Upper lobe of left lung (tissue), 6 donors: Measurements from ENCODE around the gene TOB1. TPM values are rescaled to one million over a fixed set of nuclear protein-coding genes. Genes with fewer than 3 reads are reported as not detected.

ENCODE experiments used
- ATAC-seq, 2 donors: fragments of 200-7000 bp; cut with Tn5 transposase; one replicate each; pipeline ENCODE4 v1.9.1; 2022; ENCODE audit warnings: mild to moderate bottlenecking in 2 of 2, moderate library complexity in 2 of 2; ENCODE audit not compliant: low FRiP score in 2 of 2
- DNase-seq, 2 donors: peaks; one replicate each; pipeline ENCODE4 v3.0.0-alpha.2; 2019 to 2020
- H3K27ac ChIP-seq, 4 donors: fragments of 200-600 bp; sonication (generic); one replicate each; pipeline ENCODE4 v1.5.1; 2016 to 2019
- H3K27me3 ChIP-seq, 4 donors: fragments of 200-600 bp; sonication (generic); one replicate each; pipeline ENCODE4 v1.5.1; 2017 to 2019
- H3K36me3 ChIP-seq, 4 donors: fragments of 200-600 bp; sonication (generic); one replicate each; pipeline ENCODE4 v1.5.1; 2016 to 2019
- H3K4me1 ChIP-seq, 4 donors: fragments of 200-600 bp; sonication (generic); one replicate each; pipeline ENCODE4 v1.5.1; 2018 to 2019
- H3K4me3 ChIP-seq, 4 donors: fragments of 200-600 bp; sonication (generic); one replicate each; pipeline ENCODE4 v1.5.1; 2017 to 2019; ENCODE audit warnings: mild to moderate bottlenecking in 2 of 4, moderate library complexity in 1 of 4
- H3K9me3 ChIP-seq, 4 donors: fragments of 200-600 bp; sonication (generic); one replicate each; pipeline ENCODE4 v1.5.1; 2018 to 2019
- CTCF ChIP-seq, 6 experiments: fragments of 450-650 bp in 4 of 6; fragments of 200-600 bp in 2 of 6; sonication (generic) in 2 of 6; IDR thresholded peaks; one replicate each; pipeline ENCODE4 v1.5.1; 2016 to 2019; ENCODE audit warnings: antibody characterized with exemption in 6 of 6
- EP300 ChIP-seq, 4 donors: sonication (generic); formaldehyde crosslinking; IDR thresholded peaks; one replicate each; pipeline ENCODE4 v1.5.1; 2017; ENCODE audit warnings: antibody characterized with exemption in 4 of 4, control low read depth in 2 of 4
- POLR2A ChIP-seq, 4 donors: fragments of 450-650 bp; IDR thresholded peaks; one replicate each; pipeline ENCODE4 v1.5.1; 2016 to 2017; ENCODE audit warnings: antibody characterized with exemption in 4 of 4, mild to moderate bottlenecking in 2 of 4
- POLR2AphosphoS5 ChIP-seq, 2 donors: sonication (generic); formaldehyde crosslinking; IDR thresholded peaks; one replicate each; pipeline ENCODE4 v1.5.1; 2017; ENCODE audit warnings: antibody characterized with exemption in 2 of 2
- WGBS, 2 donors: methylation state at CpG; one replicate each; pipeline ENCODE4 v1.1.5; 2017 to 2018; 5-methylcytosine and 5-hydroxymethylcytosine counted together
- total RNA-seq, 6 donors: library from RNA; depleted of rRNA in 4 of 6; stranded (reverse); fragments of >200 nt in 4 of 6; gene quantifications; one replicate each; pipeline versions ENCODE4 v1.1.0 to v1.2.1, GENCODE V29; 2016 to 2021
- donor health status: DM: no; HTN: no; CAD: no; lungs with moderate emphysema.
- donor health status: DM: no; HTN: yes; CAD: no; lungs with severe emphysema.

The TOB1 gene
- total RNA-seq, 6 donors from 2014 or later: 16.0 to 98.5 (median 53.5) TPM

GRCh38 chr17:50875074-50875473 lies 8.9 kb upstream of the TOB1 start:
- Histone ChIP-seq H3K27me3 (no peaks in the 10 kb centered on the region), H3K27ac (no peak overlapping the region), H3K4me3 (no peak overlapping the region), H3K9me3 (no peaks in the 10 kb centered on the region), H3K4me1 (peaks cover 2 to 12% (median 4%) of the 10 kb centered on the region in 4 donors), H3K36me3 (no peaks in the 10 kb centered on the region)
- 60 to 71% methylated on average over 2 of the region's 2 CpGs for WGBS, 2 donors
- ATAC-seq: no peak
- no peak for DNase-seq
- TF ChIP-seq EP300 (IDR thresholded peaks at IDR 0.05) (no peak), CTCF (IDR thresholded peaks at IDR 0.05) (no peak), POLR2A (IDR thresholded peaks at IDR 0.05) (no peak), POLR2AphosphoS5 (IDR thresholded peaks at IDR 0.05) (no peak)

- H3K36me3 ChIP-seq: no peaks in the 10 kb centered on the region
- DNase-seq (peak in 1 of 2 donors; percentile 49), ATAC-seq (peak in 1 of 2 donors; percentile 60)
- peaks cover 3 to 18% (median 12%) of the 10 kb centered on the region in 4 donors for H3K4me1 ChIP-seq
- H3K9me3 ChIP-seq: no peaks in the 10 kb centered on the region
- no peak overlapping the region for H3K27ac ChIP-seq
- no peaks in the 10 kb centered on the region for H3K27me3 ChIP-seq
- 41 to 46% methylated on average over 4 of the region's 4 CpGs for WGBS, 2 donors
- TF ChIP-seq EP300 (IDR thresholded peaks at IDR 0.05): no peak
- TF ChIP-seq POLR2A (IDR thresholded peaks at IDR 0.05): no peak
- no peak for TF ChIP-seq CTCF (IDR thresholded peaks at IDR 0.05)
- no peak for TF ChIP-seq POLR2AphosphoS5 (IDR thresholded peaks at IDR 0.05)
- H3K4me3 ChIP-seq: no peak overlapping the region
These were observed 6.7 kb upstream of the TOB1 start for GRCh38 chr17:50872710-50873424.

GRCh38 chr17:50871898-50872297 lies 5.7 kb upstream of the TOB1 start:
- Histone ChIP-seq H3K36me3 (no peaks in the 10 kb centered on the region), H3K4me1 (peaks cover 3 to 18% (median 12%) of the 10 kb centered on the region in 4 donors), H3K4me3 (no peak overlapping the region), H3K9me3 (no peaks in the 10 kb centered on the region), H3K27ac (no peak overlapping the region), H3K27me3 (no peaks in the 10 kb centered on the region)
- DNase-seq (no peak), ATAC-seq (no peak)
- WGBS, 2 donors: 51 to 60% methylated on average over 2 of the region's 2 CpGs
- no peak for TF ChIP-seq EP300 (IDR thresholded peaks at IDR 0.05)
- no peak for TF ChIP-seq POLR2A (IDR thresholded peaks at IDR 0.05)
- no peak for TF ChIP-seq CTCF (IDR thresholded peaks at IDR 0.05)
- TF ChIP-seq POLR2AphosphoS5 (IDR thresholded peaks at IDR 0.05): no peak

- TF ChIP-seq POLR2A (IDR thresholded peaks at IDR 0.05) (no peak), EP300 (IDR thresholded peaks at IDR 0.05) (no peak), POLR2AphosphoS5 (IDR thresholded peaks at IDR 0.05) (no peak), CTCF (IDR thresholded peaks at IDR 0.05) (no peak)
- Histone ChIP-seq H3K9me3 (no peaks in the 10 kb centered on the region), H3K4me1 (peaks cover 3 to 18% (median 12%) of the 10 kb centered on the region in 4 donors), H3K27ac (no peak overlapping the region), H3K36me3 (no peaks in the 10 kb centered on the region), H3K4me3 (no peak overlapping the region), H3K27me3 (no peaks in the 10 kb centered on the region)
- DNase-seq (no peak), ATAC-seq (no peak)
- 58 to 74% methylated on average over 4 of the region's 4 CpGs for WGBS, 2 donors
These were observed 5.2 kb upstream of the TOB1 start for GRCh38 chr17:50871364-50871763.

GRCh38 chr17:50868602-50869001 lies 2.4 kb upstream of the TOB1 start:
- H3K4me3 ChIP-seq: peak overlapping the region in 3 of 4 donors; percentile 87 to 94 (median 92)
- H3K9me3 ChIP-seq: no peaks in the 10 kb centered on the region
- peaks cover 11 to 21% (median 20%) of the 10 kb centered on the region in 4 donors for H3K4me1 ChIP-seq
- TF ChIP-seq POLR2A (IDR thresholded peaks at IDR 0.05): no peak
- peaks cover 0 to under 1% (median under 1%) of the 10 kb centered on the region in 4 donors for H3K36me3 ChIP-seq
- no peak for ATAC-seq
- no peak for DNase-seq
- WGBS, 2 donors: 33 to 50% methylated on average over 1 of the region's 1 CpG
- H3K27me3 ChIP-seq: no peaks in the 10 kb centered on the region
- peak overlapping the region; percentile 96 to 100 (median 100) for H3K27ac ChIP-seq
